Fibroblast of lung (primary cell): ENCODE results near the gene ARHGEF7.

Source experiments
- CTCF ChIP-seq, 2 donors: IDR thresholded peaks in 1 of 2; conservative IDR thresholded peaks in 1 of 2; 1 replicate in 1 of 2; 2 replicates in 1 of 2; pipeline ENCODE4 v1.5.1; 2011 to 2012; ENCODE audit warnings: low read length in 2 of 2, control low read depth in 1 of 2, inconsistent platforms in 1 of 2, low read depth in 1 of 2, mild to moderate bottlenecking in 1 of 2
- EZH2 ChIP-seq: IDR thresholded peaks from 2 replicates; pipeline ENCODE4 v1.5.1; 2012; ENCODE audit warnings: low read length, control low read depth, mild to moderate bottlenecking; ENCODE audit errors: missing control alignments

GRCh38 chr13:111131048-111131447 is 15.9 kb downstream of the ARHGEF7 start:
- TF ChIP-seq EZH2, result no peak
- no peak for TF ChIP-seq CTCF (conservative IDR thresholded peaks at IDR 0.05 in 1 of 2, IDR thresholded peaks at IDR 0.05 in 1 of 2; ENCODE audit: low read depth in 1 of 2, low read length in 2 of 2)
